ENCODE data around the gene EPB41L1. TPM values are rescaled to one million over a fixed set of nuclear protein-coding genes. Genes with fewer than 3 reads are reported as not detected.

The EPB41L1 gene
- polyA plus RNA-seq, 1 donor (not counting 4 experiments of a cell fraction or from before 2014, with no cell fraction given), result 1.2 TPM

DNA sequence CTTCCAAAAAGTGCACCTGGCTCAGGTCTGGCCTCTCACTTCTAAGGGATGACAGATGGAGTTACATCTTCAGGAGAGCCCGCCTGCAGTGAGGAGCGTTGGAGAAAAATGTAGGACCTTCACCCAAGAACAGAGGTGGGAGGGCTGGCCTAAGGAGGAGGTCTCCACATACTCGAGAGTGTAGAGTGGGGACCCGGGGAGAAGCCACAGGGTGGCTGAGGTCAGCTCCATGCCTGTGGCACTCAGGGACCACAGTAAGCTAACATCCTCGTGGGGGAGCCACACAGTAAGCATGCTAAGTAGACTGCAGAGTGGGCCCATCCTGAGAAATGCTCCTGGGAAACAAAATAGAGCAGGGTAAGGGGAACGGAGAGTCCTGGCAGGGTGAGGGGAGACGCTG is 105.8 kb downstream of the EPB41L1 start:
- H3K27me3 ChIP-seq (ENCODE audit: control insufficient read depth, extremely low read depth, insufficient read depth, low read length), result no peaks in the 10 kb centered on the region
- peaks cover 6 to 10% of the 10 kb centered on the region in 2 experiments for H3K36me3 ChIP-seq (ENCODE audit: control insufficient read depth in 2 of 2, extremely low read depth in 1 of 2, insufficient read depth in 2 of 2, low read length in 2 of 2)
- dilution Hi-C loops (cut with MboI; ENCODE audit: extremely low pct_ligation_motif_present, low sequenced_read_pairs), result no loop called here
- no peaks in the 10 kb centered on the region for H3K9me3 ChIP-seq (ENCODE audit: control insufficient read depth, low read depth, low read length)
- H3K4me2 ChIP-seq (ENCODE audit: control insufficient read depth, extremely low read depth, insufficient read depth, low read depth, low read length), result no peak overlapping the region
- no peaks in the 10 kb centered on the region for H4K20me1 ChIP-seq (ENCODE audit: control insufficient read depth, extremely low read depth, insufficient read depth, low read length)
- no peak overlapping the region for H3K4me3 ChIP-seq (ENCODE audit: control insufficient read depth in 2 of 3, extremely low read depth in 1 of 3, insufficient read depth in 2 of 3, low read depth in 1 of 3, low read length in 3 of 3)
- no peak overlapping the region for H3K9ac ChIP-seq (ENCODE audit: control insufficient read depth, extremely low read depth, insufficient read depth, low read length)
- no peaks in the 10 kb centered on the region for H3K4me1 ChIP-seq (ENCODE audit: control insufficient read depth, extremely low read depth, insufficient read depth, low read length)
- TF ChIP-seq EZH2 (IDR thresholded peaks at IDR 0.05; ENCODE audit: low read length), result no peak
- TF ChIP-seq, protein P1, sequence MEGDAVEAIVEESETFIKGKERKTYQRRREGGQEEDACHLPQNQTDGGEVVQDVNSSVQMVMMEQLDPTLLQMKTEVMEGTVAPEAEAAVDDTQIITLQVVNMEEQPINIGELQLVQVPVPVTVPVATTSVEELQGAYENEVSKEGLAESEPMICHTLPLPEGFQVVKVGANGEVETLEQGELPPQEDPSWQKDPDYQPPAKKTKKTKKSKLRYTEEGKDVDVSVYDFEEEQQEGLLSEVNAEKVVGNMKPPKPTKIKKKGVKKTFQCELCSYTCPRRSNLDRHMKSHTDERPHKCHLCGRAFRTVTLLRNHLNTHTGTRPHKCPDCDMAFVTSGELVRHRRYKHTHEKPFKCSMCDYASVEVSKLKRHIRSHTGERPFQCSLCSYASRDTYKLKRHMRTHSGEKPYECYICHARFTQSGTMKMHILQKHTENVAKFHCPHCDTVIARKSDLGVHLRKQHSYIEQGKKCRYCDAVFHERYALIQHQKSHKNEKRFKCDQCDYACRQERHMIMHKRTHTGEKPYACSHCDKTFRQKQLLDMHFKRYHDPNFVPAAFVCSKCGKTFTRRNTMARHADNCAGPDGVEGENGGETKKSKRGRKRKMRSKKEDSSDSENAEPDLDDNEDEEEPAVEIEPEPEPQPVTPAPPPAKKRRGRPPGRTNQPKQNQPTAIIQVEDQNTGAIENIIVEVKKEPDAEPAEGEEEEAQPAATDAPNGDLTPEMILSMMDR (optimal IDR thresholded peaks at IDR 0.05 in 1 of 3, IDR thresholded peaks at IDR 0.05 in 1 of 3, conservative IDR thresholded peaks at IDR 0.05 in 1 of 3; ENCODE audit: extremely low read depth in 1 of 3, insufficient read depth in 2 of 3, low read length in 3 of 3), result no peak
- no peak overlapping the region for H2AFZ ChIP-seq (ENCODE audit: control insufficient read depth, low read length)
- H3K9me1 ChIP-seq (ENCODE audit: control insufficient read depth, extremely low read depth, insufficient read depth, low read length), result no peaks in the 10 kb centered on the region
- H3K27ac ChIP-seq (ENCODE audit: control insufficient read depth, insufficient read depth, low read length), result no peak overlapping the region
- DNase-seq (ENCODE audit: low read depth, low spot score) (no peak), FAIRE-seq (no peak)
- no peaks in the 10 kb centered on the region for H3K79me2 ChIP-seq (ENCODE audit: control insufficient read depth, insufficient read depth, low read length)

DNA sequence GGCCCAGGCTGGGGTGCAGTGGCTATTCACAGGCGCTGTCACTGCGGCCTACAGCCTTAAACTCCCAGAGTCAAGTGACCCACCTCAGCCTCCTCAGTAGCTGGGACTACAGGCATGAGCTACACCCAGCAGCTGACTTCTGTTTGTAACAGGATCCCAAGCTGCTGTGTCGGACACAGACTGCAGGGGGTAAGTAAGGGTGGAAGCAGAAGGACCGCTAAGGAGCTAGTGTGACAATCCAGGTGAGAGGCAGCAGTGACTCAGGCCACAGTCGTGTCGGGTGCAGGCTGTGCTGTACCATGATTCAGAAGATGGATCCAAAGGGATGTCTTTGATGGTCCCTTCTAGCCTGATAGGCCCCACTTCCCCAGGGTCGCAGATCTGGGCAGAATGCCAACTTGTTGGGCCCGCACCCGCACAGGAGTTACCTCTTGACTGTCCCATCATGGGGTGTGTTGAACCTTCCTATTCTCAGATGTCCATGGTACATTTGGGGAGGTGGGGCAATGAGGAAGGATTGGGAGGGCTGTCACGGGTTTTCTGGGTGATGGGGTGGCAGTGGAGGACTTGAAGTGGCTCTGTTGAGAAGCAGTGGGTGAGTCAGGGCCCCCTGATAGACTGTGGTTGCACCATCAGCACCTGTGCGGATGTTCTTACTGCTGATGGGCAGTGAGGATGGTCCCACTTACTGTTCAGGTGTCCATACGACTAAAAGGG is 107.0 kb downstream of the EPB41L1 start:
- Histone ChIP-seq H2AFZ (ENCODE audit: control insufficient read depth, low read length) (no peak overlapping the region), H3K4me1 (ENCODE audit: control insufficient read depth, extremely low read depth, insufficient read depth, low read length) (no peaks in the 10 kb centered on the region), H3K4me3 (ENCODE audit: control insufficient read depth in 2 of 3, extremely low read depth in 1 of 3, insufficient read depth in 2 of 3, low read depth in 1 of 3, low read length in 3 of 3) (no peak overlapping the region), H3K27me3 (ENCODE audit: control insufficient read depth, extremely low read depth, insufficient read depth, low read length) (no peaks in the 10 kb centered on the region), H3K9ac (ENCODE audit: control insufficient read depth, extremely low read depth, insufficient read depth, low read length) (no peak overlapping the region), H3K36me3 (ENCODE audit: control insufficient read depth in 2 of 2, extremely low read depth in 1 of 2, insufficient read depth in 2 of 2, low read length in 2 of 2) (peaks cover 0 to 4% of the 10 kb centered on the region in 2 experiments), H3K79me2 (ENCODE audit: control insufficient read depth, insufficient read depth, low read length) (no peaks in the 10 kb centered on the region), H3K9me1 (ENCODE audit: control insufficient read depth, extremely low read depth, insufficient read depth, low read length) (no peaks in the 10 kb centered on the region), H3K9me3 (ENCODE audit: control insufficient read depth, low read depth, low read length) (no peaks in the 10 kb centered on the region), H3K4me2 (ENCODE audit: control insufficient read depth, extremely low read depth, insufficient read depth, low read depth, low read length) (no peak overlapping the region), H4K20me1 (ENCODE audit: control insufficient read depth, extremely low read depth, insufficient read depth, low read length) (no peaks in the 10 kb centered on the region), H3K27ac (ENCODE audit: control insufficient read depth, insufficient read depth, low read length) (no peak overlapping the region)
- FAIRE-seq, result no peak
- dilution Hi-C loops (cut with MboI; ENCODE audit: extremely low pct_ligation_motif_present, low sequenced_read_pairs), result no loop called here
- DNase-seq (ENCODE audit: low read depth, low spot score), result no peak
- TF ChIP-seq, protein P1 (optimal IDR thresholded peaks at IDR 0.05 in 1 of 3, IDR thresholded peaks at IDR 0.05 in 1 of 3, conservative IDR thresholded peaks at IDR 0.05 in 1 of 3; ENCODE audit: extremely low read depth in 1 of 3, insufficient read depth in 2 of 3, low read length in 3 of 3), result no peak
- TF ChIP-seq EZH2 (IDR thresholded peaks at IDR 0.05; ENCODE audit: low read length), result no peak
